Tibial nerve (tissue), 3 donors: Measurements from ENCODE around the gene ALKBH3.

ENCODE experiments used
- POLR2A ChIP-seq, 2 donors: fragments of 450-650 bp; IDR thresholded peaks; one replicate each; pipeline ENCODE4 v1.6.1; 2017; ENCODE audit warnings: antibody characterized with exemption in 2 of 2, mild to moderate bottlenecking in 2 of 2, moderate library complexity in 2 of 2
- TF ChIP-seq, protein P1 (sequence below), 5 experiments: fragments of 200-600 bp in 3 of 5; fragments of 450-650 bp in 2 of 5; sonication (generic) in 3 of 5; IDR thresholded peaks; one replicate each; pipeline ENCODE4 v1.5.1; 2016 to 2019; ENCODE audit warnings: antibody characterized with exemption in 5 of 5, mild to moderate bottlenecking in 3 of 5, moderate library complexity in 2 of 5

DNA sequence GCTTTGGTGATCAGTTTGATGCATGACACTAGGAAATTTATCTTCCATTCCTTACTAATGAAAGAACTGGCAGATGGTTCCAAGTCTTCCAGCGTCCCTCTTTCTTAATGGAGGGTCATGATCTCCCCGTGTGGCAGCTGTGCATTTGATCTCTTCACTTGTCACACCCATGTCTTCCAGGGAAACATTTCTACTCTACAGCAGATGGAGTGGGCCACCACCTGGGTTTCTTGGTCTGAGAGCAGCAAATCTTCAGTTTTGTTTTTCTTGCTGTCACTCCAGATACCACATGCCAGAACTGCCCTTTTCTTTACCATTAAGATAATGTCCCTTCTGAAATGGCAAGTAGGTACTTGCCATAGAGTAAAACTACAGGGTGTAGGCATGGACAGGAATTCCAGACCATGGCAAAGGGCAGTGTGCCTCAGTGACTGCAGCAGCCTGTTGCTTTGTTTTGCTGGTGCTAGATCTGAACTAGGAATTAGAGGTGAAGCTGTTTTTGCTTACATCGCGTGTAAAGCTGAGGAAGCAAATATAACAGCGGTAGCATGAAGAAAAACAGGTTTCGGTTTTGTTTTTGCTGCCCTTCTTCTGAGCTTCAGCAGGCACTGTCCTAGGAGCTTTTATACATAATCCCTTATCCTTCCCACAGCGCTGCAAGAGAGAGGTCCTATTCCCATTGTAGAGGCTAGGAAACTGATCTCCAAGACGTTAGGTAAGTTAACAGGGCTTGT lies 41.1 kb downstream of the ALKBH3 start:
- TF ChIP-seq, protein P1, sequence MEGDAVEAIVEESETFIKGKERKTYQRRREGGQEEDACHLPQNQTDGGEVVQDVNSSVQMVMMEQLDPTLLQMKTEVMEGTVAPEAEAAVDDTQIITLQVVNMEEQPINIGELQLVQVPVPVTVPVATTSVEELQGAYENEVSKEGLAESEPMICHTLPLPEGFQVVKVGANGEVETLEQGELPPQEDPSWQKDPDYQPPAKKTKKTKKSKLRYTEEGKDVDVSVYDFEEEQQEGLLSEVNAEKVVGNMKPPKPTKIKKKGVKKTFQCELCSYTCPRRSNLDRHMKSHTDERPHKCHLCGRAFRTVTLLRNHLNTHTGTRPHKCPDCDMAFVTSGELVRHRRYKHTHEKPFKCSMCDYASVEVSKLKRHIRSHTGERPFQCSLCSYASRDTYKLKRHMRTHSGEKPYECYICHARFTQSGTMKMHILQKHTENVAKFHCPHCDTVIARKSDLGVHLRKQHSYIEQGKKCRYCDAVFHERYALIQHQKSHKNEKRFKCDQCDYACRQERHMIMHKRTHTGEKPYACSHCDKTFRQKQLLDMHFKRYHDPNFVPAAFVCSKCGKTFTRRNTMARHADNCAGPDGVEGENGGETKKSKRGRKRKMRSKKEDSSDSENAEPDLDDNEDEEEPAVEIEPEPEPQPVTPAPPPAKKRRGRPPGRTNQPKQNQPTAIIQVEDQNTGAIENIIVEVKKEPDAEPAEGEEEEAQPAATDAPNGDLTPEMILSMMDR (IDR thresholded peaks at IDR 0.05), result no peak
- no peak for TF ChIP-seq POLR2A (IDR thresholded peaks at IDR 0.05)
